NCI-H2171 treated with DMSO at 0.1 percent for 48 hours (cell line): ENCODE measurements around the gene EDNRB.
"Not testable (repeated sequence)": the region's sequence is repeated elsewhere in the genome, so short reads cannot be mapped to it uniquely, and the experiment has no call there.

Experiments used
- DNase-seq: peaks from one replicate; lab custom pipeline; 2025; lab: John Stamatoyannopoulos, UW

The EDNRB gene

GRCh38 chr13:77896977-77897376 lies 21.7 kb downstream of the EDNRB start:
- no peak for DNase-seq

- DNase-seq = no peak
Measured at GRCh38 chr13:77896536-77896935, 22.1 kb downstream of the EDNRB start.

- no peak for DNase-seq
Measured at GRCh38 chr13:77894743-77895142, 23.9 kb downstream of the EDNRB start.

GRCh38 chr13:77893066-77893465 lies 25.6 kb downstream of the EDNRB start:
- DNase-seq = no peak

GRCh38 chr13:77892491-77892890 lies 26.1 kb downstream of the EDNRB start:
- DNase-seq = no peak

GRCh38 chr13:77891486-77891885 lies 27.1 kb downstream of the EDNRB start:
- no peak for DNase-seq

GRCh38 chr13:77891041-77891440 lies 27.6 kb downstream of the EDNRB start:
- peak; percentile 62 for DNase-seq

GRCh38 chr13:77883328-77883727 lies 35.3 kb downstream of the EDNRB start:
- no peak for DNase-seq

GRCh38 chr13:77878190-77878589 lies 40.4 kb downstream of the EDNRB start:
- no peak for DNase-seq

GRCh38 chr13:77876176-77876575 lies 42.5 kb downstream of the EDNRB start:
- DNase-seq = no peak

- DNase-seq = no peak
Measured at GRCh38 chr13:77874406-77874805, 44.2 kb downstream of the EDNRB start.

GRCh38 chr13:77872995-77873394 lies 45.6 kb downstream of the EDNRB start:
- no peak for DNase-seq

- DNase-seq = no peak
Measured at GRCh38 chr13:77871596-77871995, 47.0 kb downstream of the EDNRB start.

GRCh38 chr13:77868717-77869116 lies 49.9 kb downstream of the EDNRB start:
- no peak for DNase-seq

GRCh38 chr13:77866971-77867370 lies 51.7 kb downstream of the EDNRB start:
- no peak for DNase-seq

- DNase-seq = no peak
Measured at GRCh38 chr13:77865622-77866021, 53.0 kb downstream of the EDNRB start.

GRCh38 chr13:77863144-77863543 lies 55.5 kb downstream of the EDNRB start:
- DNase-seq = no peak

- DNase-seq = no peak
Measured at GRCh38 chr13:77861741-77862140, 56.9 kb downstream of the EDNRB start.

- no peak for DNase-seq
Measured at GRCh38 chr13:77860507-77860981, 58.1 kb downstream of the EDNRB start.

GRCh38 chr13:77859450-77859849 lies 59.2 kb downstream of the EDNRB start:
- no peak for DNase-seq

GRCh38 chr13:77857531-77858209 lies 61.0 kb downstream of the EDNRB start:
- no peak for DNase-seq

GRCh38 chr13:77853703-77854102 lies 64.9 kb downstream of the EDNRB start:
- DNase-seq = no peak

- not testable (repeated sequence) for DNase-seq
Measured at GRCh38 chr13:77848050-77848449, 70.6 kb downstream of the EDNRB start.

GRCh38 chr13:77846173-77846572 lies 72.5 kb downstream of the EDNRB start:
- DNase-seq = no peak
